ENCODE measurements around the gene DMXL1. TPM values are rescaled to one million over a fixed set of nuclear protein-coding genes. Genes with fewer than 3 reads are reported as not detected.
"Not testable (repeated sequence)": the region's sequence is repeated elsewhere in the genome, so short reads cannot be mapped to it uniquely, and the experiment has no call there.

Gene DMXL1
- total and polyA plus RNA-seq, 8 donors, result 37.5 to 48.3 (median 42.4) TPM

GRCh38 chr5:119105971-119106370, 35.1 kb downstream of the DMXL1 start:
- Histone ChIP-seq H3K9me3 (no peaks in the 10 kb centered on the region), H3K4me3 (no peak overlapping the region), H3K27me3 (no peaks in the 10 kb centered on the region), H3K36me3 (peaks cover 0 to 7% of the 10 kb centered on the region in 2 donors), H3K4me1 (no peaks in the 10 kb centered on the region), H3K27ac (no peak overlapping the region)
- TF ChIP-seq CTCF (IDR thresholded peaks at IDR 0.05), result no peak
- intact Hi-C loops (cut with DNase I), result no loop called here
- ATAC-seq, result no peak
- no peak for DNase-seq

- Histone ChIP-seq H3K4me1 (no peaks in the 10 kb centered on the region), H3K27ac (no peak overlapping the region), H3K27me3 (no peaks in the 10 kb centered on the region), H3K4me3 (no peak overlapping the region), H3K36me3 (peaks cover 5 to 45% of the 10 kb centered on the region in 2 donors), H3K9me3 (no peaks in the 10 kb centered on the region)
- no peak for ATAC-seq
- DNase-seq, result no peak
- intact Hi-C loops (cut with DNase I), result no loop called here
- no peak for TF ChIP-seq CTCF (IDR thresholded peaks at IDR 0.05)
These were observed 41.3 kb downstream of the DMXL1 start for GRCh38 chr5:119112151-119112550.

- Histone ChIP-seq H3K27me3 (no peaks in the 10 kb centered on the region), H3K9me3 (no peaks in the 10 kb centered on the region), H3K4me1 (no peaks in the 10 kb centered on the region), H3K36me3 (peaks cover 5 to 76% of the 10 kb centered on the region in 2 donors), H3K27ac (no peak overlapping the region), H3K4me3 (no peak overlapping the region)
- ATAC-seq (no peak), DNase-seq (no peak)
- intact Hi-C loops (cut with DNase I), result no loop called here
- no peak for TF ChIP-seq CTCF (IDR thresholded peaks at IDR 0.05)
These were observed 46.4 kb downstream of the DMXL1 start for GRCh38 chr5:119117237-119117636.

GRCh38 chr5:119118000-119118399, 47.1 kb downstream of the DMXL1 start:
- ATAC-seq (no peak), DNase-seq (no peak)
- peaks cover 5 to 77% of the 10 kb centered on the region in 2 donors for H3K36me3 ChIP-seq

GRCh38 chr5:119120893-119121292, 50.0 kb downstream of the DMXL1 start:
- H3K27me3 ChIP-seq, result no peaks in the 10 kb centered on the region
- no peaks in the 10 kb centered on the region for H3K9me3 ChIP-seq
- intact Hi-C loops (cut with DNase I), result no loop called here
- no peak overlapping the region for H3K4me3 ChIP-seq
- ATAC-seq, result no peak
- no peak for TF ChIP-seq CTCF (IDR thresholded peaks at IDR 0.05)
- peaks cover 0 to 81% of the 10 kb centered on the region in 2 donors for H3K36me3 ChIP-seq
- no peaks in the 10 kb centered on the region for H3K4me1 ChIP-seq
- no peak for DNase-seq
- H3K27ac ChIP-seq, result no peak overlapping the region

More at GRCh38 chr5:119118000-119118399, 47.1 kb downstream of the DMXL1 start:
- H3K4me1 ChIP-seq, result no peaks in the 10 kb centered on the region
- no peak overlapping the region for H3K27ac ChIP-seq
- intact Hi-C loops (cut with DNase I), result no loop called here
- no peaks in the 10 kb centered on the region for H3K27me3 ChIP-seq
- no peaks in the 10 kb centered on the region for H3K9me3 ChIP-seq
- no peak overlapping the region for H3K4me3 ChIP-seq
- TF ChIP-seq CTCF (IDR thresholded peaks at IDR 0.05), result no peak

- H3K27me3 ChIP-seq; H3K4me3 ChIP-seq; intact Hi-C loops (cut with DNase I); H3K9me3 ChIP-seq; H3K4me1 ChIP-seq; H3K27ac ChIP-seq; DNase-seq; ATAC-seq: not testable (repeated sequence)
- H3K36me3 ChIP-seq, result peaks cover 0 to 73% of the 10 kb centered on the region in 2 donors
These were observed 51.6 kb downstream of the DMXL1 start for GRCh38 chr5:119122474-119122873.
